GM21526 (cell line): Measurements from ENCODE around the gene CACNA1H.
"Not testable (repeated sequence)": the region's sequence is repeated elsewhere in the genome, so short reads cannot be mapped to it uniquely, and the experiment has no call there.

Source experiments
- ATAC-seq: cut with Tn5 transposase; IDR thresholded peaks from one replicate; pipeline ENCODE4 v1.9.1; 2021; ENCODE audit warnings: moderate library complexity; ENCODE audit not compliant: unreplicated experiment, low FRiP score

CACNA1H gene

GRCh38 chr16:1221628-1222552 lies 69.0 kb downstream of the CACNA1H start:
- no peak for ATAC-seq

GRCh38 chr16:1222553-1223354 lies 69.8 kb downstream of the CACNA1H start:
- ATAC-seq: no peak

GRCh38 chr16:1223355-1224214 lies 70.7 kb downstream of the CACNA1H start:
- no peak for ATAC-seq

GRCh38 chr16:1224558-1224957 lies 71.7 kb downstream of the CACNA1H start:
- ATAC-seq: no peak

- ATAC-seq: no peak
Measured at GRCh38 chr16:1225051-1225451, 72.1 kb downstream of the CACNA1H start, which contains the start of gene TPSG1. Gene TPSG1 (minus strand): TSS chr16:1225268. CDS start chr16:1225252, 16 bp downstream.

GRCh38 chr16:1225728-1226311 lies 72.9 kb downstream of the CACNA1H start:
- not testable (repeated sequence) for ATAC-seq

- ATAC-seq: not testable (repeated sequence)
Measured at GRCh38 chr16:1226692-1227091, 73.8 kb downstream of the CACNA1H start.

GRCh38 chr16:1228227-1228626 lies 75.3 kb downstream of the CACNA1H start:
- ATAC-seq: not testable (repeated sequence)

GRCh38 chr16:1229476-1229875 lies 76.6 kb downstream of the CACNA1H start:
- not testable (repeated sequence) for ATAC-seq

- not testable (repeated sequence) for ATAC-seq
Measured at GRCh38 chr16:1230084-1230470, 77.2 kb downstream of the CACNA1H start, which contains the start of gene TPSB2. Gene TPSB2 (minus strand): TSS chr16:1230184. CDS start chr16:1229951, 233 bp downstream.

- ATAC-seq: not testable (repeated sequence)
Measured at GRCh38 chr16:1230471-1231212, 77.7 kb downstream of the CACNA1H start.

- ATAC-seq: not testable (repeated sequence)
Measured at GRCh38 chr16:1231301-1231700, 78.4 kb downstream of the CACNA1H start.

- ATAC-seq: not testable (repeated sequence)
Measured at GRCh38 chr16:1232049-1232748, 79.3 kb downstream of the CACNA1H start.

GRCh38 chr16:1236659-1237058 lies 83.8 kb downstream of the CACNA1H start:
- ATAC-seq: not testable (repeated sequence)

GRCh38 chr16:1237990-1238389 lies 85.1 kb downstream of the CACNA1H start:
- ATAC-seq: no peak

- not testable (repeated sequence) for ATAC-seq
Measured at GRCh38 chr16:1238909-1239308, 86.0 kb downstream of the CACNA1H start.

GRCh38 chr16:1239575-1239974 lies 86.7 kb downstream of the CACNA1H start:
- not testable (repeated sequence) for ATAC-seq

GRCh38 chr16:1240436-1240835 lies 87.5 kb downstream of the CACNA1H start, which contains the start of gene TPSAB1:
Gene TPSAB1 (plus strand): TSS chr16:1240705. CDS start chr16:1240939, 234 bp downstream.
- not testable (repeated sequence) for ATAC-seq
